Heart left ventricle (tissue), 13 donors: ENCODE data around the gene CACNA1S.

Source experiments
- CTCF ChIP-seq, 12 donors: fragments of 200-600 bp; sonication (generic) in 4 of 12; IDR thresholded peaks; one replicate each; pipeline versions ENCODE4 v1.5.0 to v1.8.0; 2018 to 2022; ENCODE audit warnings: antibody characterized with exemption in 12 of 12, mild to moderate bottlenecking in 5 of 12
- POLR2A ChIP-seq, 2 donors: fragments of 450-650 bp; IDR thresholded peaks; one replicate each; pipeline ENCODE4 v1.6.1; 2017; ENCODE audit warnings: antibody characterized with exemption in 2 of 2, mild to moderate bottlenecking in 2 of 2, moderate library complexity in 2 of 2
- donor health status: ischemic (EF 13 %, LVEDD 7.1; RV severe dilation, severe dysfunction).
- donor health status: DM: no; HTN: yes; CAD: no.
- donor health status: DM: no; HTN: no; CAD: no.
- donor health status: ischemic (EF 25% LVEDD 6.9; RV normal size, moderate dysfunction).
- donor health status: ischemic (EF 25% LVEDD 5.7; RV mildly dilated, moderate dysfunction).
- donor health status: ischemic (EF 35%, LVEDD 5.7; RV mildly dilated, moderate dysfunction).
- donor health status: nonischemic (EF 11% LVEDD 7.7; RV severe dilation, severe dysfunction).
- donor health status: DM: yes; HTN: yes; CAD: no.
- donor health status: PGD.
- donor health status: ischemic (EF 29% LVEDD 5.4; RV normal size, mild dysfunction).
- donor health status: nonischemic (EF 23%, LVEDD 6.1; RV moderate dilation, normal function).

- TF ChIP-seq CTCF (IDR thresholded peaks at IDR 0.05) (no peak), POLR2A (IDR thresholded peaks at IDR 0.05) (no peak)
These were observed 18.7 kb downstream of the CACNA1S start for GRCh38 chr1:201093561-201093960.
